ENCODE data around the gene RASSF7.

RASSF7 gene

GRCh38 chr11:598005-598680 is 37.4 kb downstream of the RASSF7 start:
- no peaks in the 10 kb centered on the region for H3K4me1 ChIP-seq
- intact Hi-C loops (cut with DNase I; ENCODE audit: low total_unique reads), result no loop called here
- no peak overlapping the region for H3K27ac ChIP-seq
- no peaks in the 10 kb centered on the region for H3K9me3 ChIP-seq
- peaks cover 72 to 100% (median 93%) of the 10 kb centered on the region in 3 donors for H3K36me3 ChIP-seq
- DNase-seq, result no peak
- H3K4me3 ChIP-seq, result no peak overlapping the region
- H3K27me3 ChIP-seq, result no peaks in the 10 kb centered on the region
- no peak for TF ChIP-seq CTCF (IDR thresholded peaks at IDR 0.05)

DNA sequence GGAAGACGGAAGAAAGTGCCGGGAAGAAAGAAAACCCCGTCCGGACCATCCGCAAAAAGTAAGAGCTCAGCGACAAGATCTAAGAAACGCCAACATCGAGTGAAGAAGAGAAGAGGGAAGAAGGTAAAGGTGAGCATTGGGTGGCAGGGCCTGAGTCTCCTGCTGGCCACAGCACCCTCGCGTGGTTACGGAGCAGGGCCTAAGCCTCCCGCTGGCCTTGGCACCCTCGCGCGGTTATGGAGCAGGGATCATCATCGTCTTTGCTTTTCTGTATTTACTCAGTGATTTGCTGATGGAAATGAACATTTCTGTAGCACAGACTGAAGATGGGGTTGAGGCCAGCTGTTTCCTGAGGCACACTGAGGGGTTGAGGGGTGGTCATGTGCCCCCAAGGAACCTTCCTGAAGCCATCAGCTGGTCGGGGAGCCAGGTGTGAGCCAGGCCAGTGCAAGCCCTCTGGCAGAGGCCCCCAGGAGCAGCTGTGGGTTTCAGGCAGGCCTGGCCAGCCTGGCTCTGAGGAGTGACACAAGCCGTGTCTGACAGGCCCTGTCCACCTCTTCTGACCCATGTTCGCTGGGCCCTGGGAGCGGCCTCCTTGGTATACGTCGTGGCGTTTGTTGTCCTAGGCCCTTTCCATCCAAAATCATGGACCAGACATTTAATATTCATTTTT is 40.9 kb downstream of the RASSF7 start:
- no peak for TF ChIP-seq CTCF (IDR thresholded peaks at IDR 0.05)
- Histone ChIP-seq H3K27me3 (no peaks in the 10 kb centered on the region), H3K36me3 (peaks cover 84 to 100% (median 94%) of the 10 kb centered on the region in 3 donors), H3K4me1 (peaks cover 0 to 4% (median 0%) of the 10 kb centered on the region in 4 donors), H3K9me3 (no peaks in the 10 kb centered on the region), H3K27ac (no peak overlapping the region), H3K4me3 (no peak overlapping the region)
- DNase-seq, result no peak
- intact Hi-C loops (cut with DNase I; ENCODE audit: low total_unique reads), result no loop called here

DNA sequence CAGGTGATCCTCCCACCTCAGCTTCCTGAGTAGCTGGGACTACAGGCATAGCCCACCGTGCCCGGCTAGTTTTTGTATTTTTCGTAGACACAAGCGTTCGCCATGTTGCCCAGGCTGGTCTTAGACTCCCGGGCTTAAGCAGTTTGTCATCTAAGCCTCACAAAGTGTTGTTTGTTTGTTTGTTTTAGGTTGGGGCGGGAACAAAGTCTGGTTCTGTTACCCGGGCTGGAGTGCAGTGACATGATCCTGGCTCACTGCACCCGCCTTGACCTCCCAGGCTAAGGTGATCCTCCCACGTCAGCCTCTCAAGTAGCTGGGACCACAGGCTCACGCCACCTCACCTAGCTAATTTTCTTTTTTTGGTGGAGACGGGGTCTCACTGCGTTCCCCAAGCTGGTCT is 42.4 kb downstream of the RASSF7 start:
- TF ChIP-seq CTCF (IDR thresholded peaks at IDR 0.05), result no peak
- H3K27me3 ChIP-seq, result no peaks in the 10 kb centered on the region
- no peaks in the 10 kb centered on the region for H3K9me3 ChIP-seq
- no peak overlapping the region for H3K27ac ChIP-seq
- H3K36me3 ChIP-seq, result peaks cover 87 to 100% (median 94%) of the 10 kb centered on the region in 3 donors
- no peak for DNase-seq
- H3K4me1 ChIP-seq, result peaks cover 0 to 4% (median 0%) of the 10 kb centered on the region in 4 donors
- no peak overlapping the region for H3K4me3 ChIP-seq
- intact Hi-C loops (cut with DNase I; ENCODE audit: low total_unique reads), result no loop called here

DNA sequence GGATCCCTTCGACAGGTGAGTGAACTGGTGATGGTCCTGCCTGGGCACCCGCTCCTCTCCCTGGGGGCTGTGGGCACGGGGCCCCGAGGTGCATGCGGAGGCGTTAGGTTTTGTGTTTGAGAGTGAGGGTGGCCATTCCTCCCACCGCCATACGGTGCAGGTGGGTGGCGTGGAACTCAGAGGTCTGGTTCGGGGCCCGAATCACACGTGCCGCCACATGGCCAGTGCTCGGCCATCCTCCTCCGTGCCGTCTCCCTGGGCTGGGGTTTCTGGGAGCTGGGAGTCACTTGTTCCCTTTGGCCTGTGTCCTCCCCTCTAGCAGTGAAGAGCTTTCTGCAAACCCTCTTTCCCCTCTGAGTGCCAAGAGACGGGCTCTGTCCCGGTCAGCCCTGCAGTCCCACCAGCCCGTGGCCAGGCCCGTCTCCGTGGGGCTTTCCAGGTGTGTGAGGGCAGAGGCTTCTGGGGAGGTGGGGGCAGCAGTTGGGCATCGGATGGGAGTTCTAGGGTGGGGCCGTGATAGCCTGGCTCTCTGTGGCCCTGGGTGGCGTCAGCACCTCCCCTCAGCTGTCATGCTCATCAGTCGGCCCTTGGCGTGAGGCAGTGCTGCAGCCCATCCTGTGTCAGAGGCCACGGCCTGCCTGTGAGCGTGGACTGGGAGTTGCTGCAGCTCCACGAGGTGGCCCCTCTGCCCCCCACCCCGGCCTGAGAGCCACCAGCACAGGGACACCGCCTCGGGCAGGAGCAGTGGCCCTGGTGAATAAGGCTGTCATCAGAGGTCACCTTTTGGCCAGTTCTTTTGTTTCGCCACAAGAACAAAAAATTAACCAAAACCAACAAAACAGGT is 44.7 kb downstream of the RASSF7 start:
- no peak overlapping the region for H3K27ac ChIP-seq
- peaks cover 87 to 100% (median 98%) of the 10 kb centered on the region in 3 donors for H3K36me3 ChIP-seq
- intact Hi-C loops (cut with DNase I; ENCODE audit: low total_unique reads), result no loop called here
- no peak for TF ChIP-seq CTCF (IDR thresholded peaks at IDR 0.05)
- no peak overlapping the region for H3K4me3 ChIP-seq
- DNase-seq, result no peak
- H3K4me1 ChIP-seq, result peaks cover 0 to 4% (median 0%) of the 10 kb centered on the region in 4 donors
- H3K9me3 ChIP-seq, result no peaks in the 10 kb centered on the region
- H3K27me3 ChIP-seq, result no peaks in the 10 kb centered on the region

- peaks cover 87 to 100% (median 98%) of the 10 kb centered on the region in 3 donors for H3K36me3 ChIP-seq
- no peaks in the 10 kb centered on the region for H3K9me3 ChIP-seq
- intact Hi-C loops (cut with DNase I; ENCODE audit: low total_unique reads), result no loop called here
- no peak for TF ChIP-seq CTCF (IDR thresholded peaks at IDR 0.05)
- no peak overlapping the region for H3K27ac ChIP-seq
- peaks cover 0 to 4% (median 0%) of the 10 kb centered on the region in 4 donors for H3K4me1 ChIP-seq
- no peak overlapping the region for H3K4me3 ChIP-seq
- no peak for DNase-seq
- no peaks in the 10 kb centered on the region for H3K27me3 ChIP-seq
These were observed 45.5 kb downstream of the RASSF7 start for GRCh38 chr11:606245-606644.
